GM21619 (cell line): ENCODE measurements around the gene NUP210L.
A peak's percentile ranks its signal among the peaks of the same experiment; 100 is the strongest.
"Not testable (repeated sequence)": the region's sequence is repeated elsewhere in the genome, so short reads cannot be mapped to it uniquely, and the experiment has no call there.

Experiments used
- ATAC-seq: cut with Tn5 transposase; IDR thresholded peaks from one replicate; pipeline ENCODE4 v1.9.1; 2021; ENCODE audit not compliant: unreplicated experiment

NUP210L gene

DNA sequence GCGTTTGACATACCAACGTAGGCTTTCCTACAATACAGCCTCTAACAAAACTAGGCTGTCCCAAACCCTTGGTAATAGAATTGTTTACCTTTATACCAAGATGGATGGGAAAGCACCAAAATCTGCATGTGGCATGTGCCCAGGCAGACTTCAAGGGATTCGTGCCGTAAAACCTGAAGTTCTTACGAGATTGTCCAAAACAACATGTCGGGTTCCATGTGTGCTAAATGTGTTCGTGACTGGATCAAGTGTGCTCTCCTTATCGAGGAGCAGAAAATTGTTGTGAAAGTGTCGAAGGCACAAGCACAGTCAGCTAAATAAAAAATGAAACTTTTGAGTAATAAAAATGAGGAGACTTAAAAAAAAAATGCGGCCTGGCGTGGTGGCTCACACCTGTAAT lies 159.2 kb downstream of the NUP210L start:
- no peak for ATAC-seq

DNA sequence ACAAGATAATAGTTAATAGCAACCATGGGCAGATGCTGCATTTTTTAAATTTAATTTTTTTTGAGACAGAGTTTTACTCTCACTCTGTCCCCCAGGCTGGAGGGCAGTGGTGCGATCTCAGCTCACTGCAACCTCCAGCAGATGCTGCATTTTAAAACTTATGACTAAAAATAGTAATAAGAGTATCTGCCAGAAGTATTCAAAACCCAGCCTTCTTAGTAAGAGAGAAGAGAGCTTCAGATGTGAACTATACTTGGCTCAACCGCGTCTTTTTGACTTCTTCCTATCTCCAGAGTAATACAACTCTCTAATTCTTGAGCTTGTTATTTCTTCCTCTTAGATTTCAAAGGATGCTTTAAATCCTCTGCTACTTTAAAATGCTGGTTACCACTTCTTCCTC lies 159.7 kb downstream of the NUP210L start:
- no peak for ATAC-seq

DNA sequence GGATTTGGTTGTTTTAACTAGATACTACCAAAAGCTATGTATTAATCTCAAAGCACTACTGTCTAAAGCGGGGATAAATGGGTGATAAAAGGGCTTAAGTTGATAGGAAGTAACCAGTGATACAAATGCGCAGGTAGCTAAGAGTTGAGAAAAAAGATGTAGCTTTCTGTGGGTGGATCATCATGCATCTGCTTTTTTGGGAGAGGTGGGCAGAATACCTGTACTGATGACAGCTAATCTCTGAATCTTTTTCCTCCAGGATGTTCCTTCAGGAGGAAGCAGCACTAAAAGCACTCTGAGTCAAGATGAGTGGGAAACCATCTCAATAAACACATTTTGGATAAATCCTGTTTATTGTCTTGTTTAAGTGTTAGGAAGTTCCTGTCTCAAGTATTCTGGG lies 163.1 kb downstream of the NUP210L start:
- no peak for ATAC-seq

DNA sequence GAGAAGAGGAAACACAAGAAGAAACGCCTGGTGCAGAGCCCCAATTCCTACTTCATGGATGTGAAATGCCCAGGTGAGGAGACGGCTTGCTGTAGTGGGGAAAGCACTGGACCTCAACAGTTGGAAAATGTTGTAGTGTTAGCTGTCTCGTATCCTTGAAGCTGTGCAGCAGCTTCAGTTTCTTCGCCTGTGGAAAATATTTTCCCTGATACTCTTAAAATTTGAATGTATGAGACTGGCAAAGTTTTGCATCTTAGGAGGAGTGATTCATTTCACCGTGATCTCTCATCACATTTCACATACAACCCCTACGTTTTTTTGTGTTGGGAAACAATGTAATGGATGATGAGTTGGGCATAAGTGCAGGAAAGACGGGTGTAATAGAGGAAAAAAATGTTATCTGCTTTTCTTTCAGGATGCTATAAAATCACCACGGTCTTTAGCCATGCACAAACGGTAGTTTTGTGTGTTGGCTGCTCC lies 163.7 kb downstream of the NUP210L start:
- ATAC-seq: no peak

DNA sequence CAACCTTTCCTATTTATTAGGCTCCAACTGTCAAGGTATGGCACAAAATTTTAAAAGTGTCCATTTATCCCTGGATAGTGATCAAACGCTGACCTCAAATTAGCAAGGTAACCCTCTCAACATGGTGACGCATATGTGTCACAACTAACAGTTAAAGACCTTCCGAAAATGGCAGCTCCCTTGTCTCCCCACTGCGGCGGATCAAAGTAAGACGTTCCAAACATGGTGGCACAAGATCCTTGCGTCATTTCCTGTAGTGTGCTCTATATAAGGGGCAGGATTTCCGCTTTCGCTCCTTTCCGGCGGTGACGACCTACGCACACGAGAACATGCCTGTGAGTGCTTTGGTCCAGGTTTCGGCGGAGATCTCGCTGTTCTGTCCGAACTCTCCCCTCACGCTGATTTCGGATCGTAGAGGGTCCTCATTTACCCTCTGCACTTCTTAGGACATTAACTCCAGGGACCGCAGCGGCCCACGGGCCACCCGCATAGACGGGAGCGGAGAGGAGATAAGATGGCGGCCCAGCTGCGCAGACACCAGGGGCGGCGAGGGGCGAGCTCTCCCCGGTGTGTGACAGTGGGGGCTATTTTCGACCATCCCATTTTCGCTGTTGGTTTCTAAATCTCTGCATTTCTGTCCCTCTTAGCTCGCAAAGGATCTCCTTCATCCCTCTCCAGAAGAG lies 164.3 kb downstream of the NUP210L start, which contains the start of gene RPS27:
Gene RPS27 (plus strand): TSS at position 295 of the 683 bp plus-strand sequence. CDS start 35 bp downstream, at position 330.
- ATAC-seq: peak; percentile 63

DNA sequence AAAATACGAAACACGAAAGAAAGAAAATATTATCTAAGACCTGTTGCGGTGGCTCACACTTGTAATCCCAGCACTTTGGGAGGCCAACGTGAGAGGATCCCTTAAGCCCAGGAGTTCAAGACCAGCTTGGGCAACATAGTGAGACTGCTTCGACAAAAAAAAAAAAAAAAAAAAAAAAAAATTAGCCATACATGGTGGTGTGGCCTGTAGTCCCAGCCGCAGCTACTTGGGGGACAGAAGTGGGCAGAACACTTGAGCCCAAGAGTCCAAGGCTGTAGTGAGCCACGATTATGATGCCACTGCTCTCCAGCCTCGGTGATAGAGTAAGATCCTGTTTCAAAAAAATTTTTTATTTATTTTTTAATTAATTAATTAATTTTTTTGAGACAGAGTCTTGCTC lies 167.3 kb downstream of the NUP210L start:
- no peak for ATAC-seq

DNA sequence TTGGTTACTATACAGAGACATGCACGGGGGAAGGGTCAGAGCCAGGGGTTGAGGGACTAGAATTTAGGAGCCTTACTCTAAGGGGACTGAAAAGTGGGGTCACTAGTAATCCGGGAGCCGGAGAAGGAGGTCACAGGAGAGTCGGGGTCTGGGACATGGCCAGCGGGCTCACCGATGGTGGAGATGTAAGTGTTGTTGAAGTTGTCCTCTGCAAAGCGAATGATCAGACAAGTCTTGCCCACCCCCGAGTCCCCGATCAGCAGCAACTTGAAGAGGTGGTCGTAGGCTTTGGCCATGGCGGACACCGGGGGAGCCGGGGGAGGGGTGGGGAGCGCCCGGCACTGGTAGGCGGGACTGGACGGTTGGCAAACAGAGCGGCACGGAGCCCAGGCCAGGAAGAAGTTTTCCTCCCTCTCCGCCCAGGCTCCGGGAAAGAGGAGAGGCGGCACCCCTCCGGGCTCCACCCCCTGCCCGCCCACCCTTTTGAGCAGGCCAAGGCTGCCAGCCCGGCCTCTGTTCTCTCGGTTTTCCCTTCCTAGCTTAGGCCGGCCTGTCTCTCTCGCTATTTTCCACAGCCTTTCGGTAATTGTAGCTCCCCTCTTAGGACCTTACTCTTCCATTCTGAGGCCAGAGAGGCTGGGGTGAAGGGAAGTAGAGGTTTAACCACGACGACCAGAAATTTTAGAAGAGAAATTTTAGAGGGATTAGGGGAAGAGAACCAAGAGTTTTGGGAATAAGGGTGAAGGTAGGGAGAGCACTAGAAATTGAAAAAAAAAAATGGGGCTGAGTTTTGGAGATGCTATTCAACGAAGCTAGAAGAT lies 168.7 kb downstream of the NUP210L start, which contains the start of gene RAB13:
Gene RAB13 (minus strand): TSS at position 399 of the 821 bp plus-strand sequence. CDS start 103 bp downstream, at position 296.
- no peak for ATAC-seq

DNA sequence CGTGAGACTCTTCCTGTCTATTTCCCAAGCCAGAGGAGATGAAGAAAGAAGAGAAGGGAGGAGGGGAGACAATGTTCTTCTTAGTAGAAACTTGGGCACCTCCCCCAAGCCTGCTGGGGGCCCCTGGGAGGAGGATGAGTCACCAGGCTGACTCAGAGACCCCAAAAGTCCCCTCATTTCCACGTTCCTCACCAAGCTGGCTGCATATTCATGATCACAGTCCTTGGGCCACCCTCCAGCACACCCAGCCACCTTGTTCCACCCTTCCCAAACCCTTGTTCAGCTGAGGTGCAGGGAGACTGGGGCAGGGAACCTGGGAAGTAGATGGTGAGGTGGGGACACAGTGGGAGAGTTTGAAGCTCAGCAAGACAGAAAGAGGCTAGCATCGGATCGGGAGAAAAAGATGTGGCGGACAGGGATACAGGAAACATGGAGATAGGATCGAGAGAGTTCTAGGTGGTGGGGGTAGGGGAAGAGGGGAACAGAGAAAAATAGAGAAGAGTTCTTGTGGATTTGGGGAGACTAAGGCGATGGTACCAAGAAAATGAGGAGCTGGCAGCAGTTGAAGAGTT lies 169.4 kb downstream of the NUP210L start:
- no peak for ATAC-seq

DNA sequence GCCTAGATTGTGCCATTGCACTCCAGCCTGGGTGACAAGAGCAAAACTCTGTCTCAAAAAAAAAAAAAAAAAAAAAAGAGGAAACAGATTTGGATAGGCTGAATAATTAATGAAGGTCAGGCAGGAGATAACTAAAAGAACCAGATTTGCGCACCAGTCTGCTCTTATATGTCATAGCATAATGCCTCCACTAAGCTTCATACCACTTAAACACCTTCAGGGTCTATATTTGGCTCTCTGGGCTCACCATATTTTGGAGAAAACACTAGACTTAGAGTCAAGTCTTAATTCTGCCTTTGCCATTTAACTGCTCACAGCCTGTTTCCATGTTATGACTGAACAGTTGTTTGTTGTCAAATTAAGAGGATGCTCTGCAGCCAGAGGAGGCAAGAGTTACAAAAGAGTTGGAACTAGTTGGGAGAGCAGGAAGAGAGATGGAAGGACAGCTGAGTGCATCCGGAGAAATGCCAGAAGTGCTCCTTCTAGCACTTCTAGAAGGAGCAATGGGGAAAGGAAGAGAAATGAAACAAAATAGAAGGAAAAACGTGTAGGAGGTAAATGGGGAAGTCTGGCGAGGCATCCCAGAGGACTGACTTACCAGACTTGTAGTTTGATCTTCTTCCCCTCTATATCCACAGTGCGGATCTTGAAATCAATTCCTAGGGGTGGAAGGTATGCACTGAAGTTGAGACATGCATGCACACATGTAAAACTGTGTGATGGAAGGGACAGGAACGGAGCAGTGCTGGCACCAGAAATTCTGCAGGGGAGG lies 170.6 kb downstream of the NUP210L start:
- ATAC-seq: no peak

DNA sequence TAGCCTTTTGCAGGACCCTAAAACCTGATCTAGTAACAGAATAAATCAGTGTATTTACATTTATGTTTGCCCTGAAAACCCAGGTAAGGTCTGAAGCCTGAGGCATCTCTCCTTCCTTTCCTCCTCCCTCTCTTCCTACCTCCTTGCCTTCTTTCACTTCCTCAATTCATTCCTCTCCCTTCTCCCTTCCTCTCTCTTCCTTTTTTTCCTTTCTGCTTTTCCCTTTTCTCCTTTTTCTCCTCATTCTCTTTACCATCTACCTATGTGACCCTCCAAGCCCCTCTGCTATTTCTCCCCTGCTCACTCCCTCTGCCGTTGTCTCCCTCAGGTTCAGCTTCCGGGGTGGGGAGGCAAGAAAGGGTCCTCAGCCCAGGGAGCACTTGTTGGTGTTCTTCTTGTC lies 173.1 kb downstream of the NUP210L start:
- ATAC-seq: not testable (repeated sequence)

DNA sequence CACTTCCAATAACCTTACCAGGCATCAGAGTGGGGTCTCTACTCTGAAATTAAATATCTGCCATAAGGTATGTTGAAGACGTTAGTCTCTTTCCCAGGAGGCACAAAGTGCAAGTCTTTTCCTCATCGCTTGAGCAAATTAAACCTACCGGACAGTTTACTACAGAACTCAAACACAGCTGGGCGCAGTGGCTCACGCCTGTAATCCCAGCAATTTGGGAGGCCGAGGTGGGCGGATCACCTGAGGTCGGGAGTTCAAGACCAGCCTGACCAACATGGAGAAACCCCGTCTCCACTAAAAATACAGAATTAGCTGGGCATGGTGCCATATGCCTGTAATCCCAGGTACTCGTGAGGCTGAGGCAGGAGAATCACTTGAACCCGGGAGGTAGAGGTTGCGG lies 175.8 kb downstream of the NUP210L start:
- not testable (repeated sequence) for ATAC-seq

DNA sequence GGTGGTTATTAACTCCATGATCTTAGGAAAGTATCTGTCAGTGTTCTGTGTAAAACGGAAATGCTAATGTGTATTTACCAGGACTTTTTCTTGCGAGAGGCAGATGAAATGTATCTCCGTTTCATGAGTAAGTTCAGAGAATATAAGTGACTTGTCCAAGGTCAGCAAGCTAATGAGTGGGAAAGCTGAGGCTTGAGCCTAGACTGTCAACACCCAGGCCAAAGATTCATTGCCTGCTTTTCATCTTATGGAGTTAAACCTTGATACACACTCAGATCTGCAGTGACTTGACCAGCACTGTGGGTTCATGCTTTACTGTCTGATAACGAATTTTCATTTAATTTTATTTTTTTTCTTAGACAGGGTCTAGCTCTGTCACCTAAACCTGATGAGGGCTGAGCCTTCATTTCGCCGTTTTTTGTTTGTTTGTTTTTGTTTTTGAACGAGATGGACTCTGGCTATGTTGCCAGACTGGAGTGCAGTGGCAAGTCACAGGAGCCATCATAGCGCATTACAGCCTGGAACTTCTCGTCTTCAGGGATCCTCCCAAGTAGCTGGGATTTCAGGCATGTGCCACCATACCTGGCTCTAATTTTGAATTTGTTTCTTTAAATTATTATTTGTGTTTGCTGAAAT lies 176.5 kb downstream of the NUP210L start:
- no peak for ATAC-seq

DNA sequence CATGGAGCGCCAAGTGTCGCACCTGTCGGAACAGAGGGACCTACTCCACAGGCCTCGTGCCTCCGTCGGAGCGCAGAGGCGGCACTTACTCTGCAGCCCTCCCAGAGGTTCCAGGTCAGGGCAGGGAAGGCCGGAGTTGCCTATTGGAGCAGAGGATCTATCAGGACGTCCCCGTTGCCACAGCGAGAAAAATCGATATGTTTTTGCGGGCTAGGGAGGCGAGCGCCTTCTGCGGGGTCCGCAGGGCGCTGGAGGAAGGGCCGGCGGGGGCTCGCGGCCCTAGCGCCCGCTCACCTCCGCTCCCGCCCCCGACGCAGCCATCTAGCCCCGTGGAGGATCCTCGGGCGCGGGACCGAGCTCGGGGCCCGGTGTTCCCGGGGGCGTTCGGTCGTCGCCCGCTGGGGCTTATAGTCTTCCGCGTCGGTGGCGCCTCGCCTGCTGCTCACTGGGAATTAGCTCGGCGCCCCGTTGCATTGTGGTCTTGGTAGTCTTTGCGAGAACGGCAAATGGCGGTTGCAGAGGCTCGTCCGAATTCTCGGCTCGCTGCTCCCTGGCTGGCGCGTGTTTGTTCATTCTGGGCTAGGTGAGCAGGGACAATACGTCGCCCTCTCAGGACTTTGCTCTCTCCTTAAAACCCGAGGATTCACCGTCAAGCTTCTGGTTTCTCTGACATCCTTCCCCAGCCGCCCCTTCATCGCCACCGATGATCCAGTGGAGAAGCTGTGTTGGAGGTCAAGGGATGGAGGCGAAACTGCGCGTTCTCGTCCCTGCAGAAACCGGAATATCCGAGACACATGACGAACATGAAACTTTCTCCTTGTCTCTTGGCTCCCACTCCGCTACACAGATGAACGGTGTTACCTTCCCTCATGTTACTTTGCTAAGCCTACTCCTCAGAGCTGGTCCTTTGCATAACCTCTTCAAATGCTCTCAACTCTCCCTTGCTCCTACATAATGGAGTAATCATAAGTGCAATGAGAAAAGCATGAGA lies 177.3 kb downstream of the NUP210L start, which contains the start of gene JTB:
Gene JTB (minus strand): TSS at position 425 of the 991 bp plus-strand sequence. CDS start 422 bp downstream, at position 3.
- peak; percentile 76 for ATAC-seq

DNA sequence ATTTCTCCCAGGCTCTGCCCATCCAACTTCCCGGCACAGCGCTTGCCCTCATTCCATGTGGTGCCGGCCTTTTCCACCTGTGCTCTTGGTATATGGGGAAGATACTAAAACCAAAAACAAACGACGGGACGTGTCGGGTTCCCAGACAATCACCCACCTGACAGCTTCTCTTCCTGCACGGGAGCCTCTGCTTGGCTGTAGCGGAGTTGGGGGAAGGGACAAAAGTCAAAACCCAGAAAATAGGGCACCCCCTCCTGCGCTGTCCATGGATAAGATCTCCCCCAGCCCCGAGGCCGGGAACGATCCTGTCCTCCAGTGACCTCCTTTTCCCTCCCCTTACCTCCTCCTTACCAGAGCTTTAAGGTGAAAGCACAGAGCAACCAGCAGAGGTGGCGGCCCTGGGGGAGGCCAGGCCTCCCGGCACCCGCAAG lies 178.0 kb downstream of the NUP210L start:
- peak; percentile 7 for ATAC-seq

DNA sequence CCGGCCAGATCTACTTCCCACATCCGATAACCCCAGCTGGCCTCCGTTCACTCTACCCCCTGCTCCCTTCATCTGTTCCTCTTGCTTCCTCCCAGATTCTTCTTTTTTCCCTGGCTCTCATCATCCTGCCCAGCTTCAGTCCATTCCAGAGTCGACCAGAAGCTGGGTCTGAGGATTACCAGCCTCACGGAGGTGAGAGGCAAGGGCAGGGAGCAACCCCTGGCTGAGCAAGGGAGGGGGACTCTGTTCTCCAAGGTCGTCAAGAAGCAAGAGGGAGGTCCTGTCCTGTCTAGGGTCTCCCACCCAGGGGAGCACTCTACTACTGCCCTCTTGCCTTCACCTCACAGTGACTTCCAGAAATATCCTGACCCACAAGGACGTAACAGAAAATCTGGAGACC lies 181.3 kb downstream of the NUP210L start:
- no peak for ATAC-seq

DNA sequence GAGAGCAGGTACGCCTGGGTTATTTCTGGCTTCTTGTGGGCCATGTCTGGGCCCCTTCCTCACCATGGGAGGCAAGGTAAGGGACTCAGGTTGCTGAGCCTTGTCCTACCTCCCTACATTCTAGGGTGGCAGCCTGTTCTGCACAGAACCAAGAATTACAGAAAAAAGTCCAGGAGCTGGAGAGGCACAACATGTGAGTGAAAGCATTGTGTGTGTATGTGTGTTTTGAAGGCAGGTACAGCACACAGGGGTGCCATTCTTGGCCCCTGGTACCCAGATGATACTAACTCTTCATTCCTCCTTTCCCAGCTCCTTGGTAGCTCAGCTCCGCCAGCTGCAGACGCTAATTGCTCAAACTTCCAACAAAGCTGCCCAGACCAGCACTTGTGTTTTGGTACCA lies 181.8 kb downstream of the NUP210L start:
- ATAC-seq: no peak

DNA sequence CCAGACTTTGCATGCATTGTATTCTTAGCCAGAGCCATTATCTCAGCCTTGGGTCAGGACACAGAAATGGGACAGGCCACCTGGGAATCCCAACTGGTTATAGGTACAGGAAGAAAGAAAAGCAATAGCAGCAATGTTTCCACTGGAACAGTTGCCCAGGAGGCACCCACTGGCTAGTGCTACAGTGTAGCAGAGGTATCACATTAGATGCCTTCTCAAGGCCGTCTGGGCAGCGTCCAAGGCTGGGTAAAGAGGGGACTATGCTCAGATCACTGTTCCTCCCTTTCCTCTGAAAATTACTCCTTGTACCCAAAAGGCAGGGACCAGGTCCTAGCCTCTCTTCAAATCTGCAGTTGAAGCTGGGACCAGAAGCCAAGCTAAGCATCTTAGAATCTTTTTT lies 184.5 kb downstream of the NUP210L start:
- no peak for ATAC-seq

DNA sequence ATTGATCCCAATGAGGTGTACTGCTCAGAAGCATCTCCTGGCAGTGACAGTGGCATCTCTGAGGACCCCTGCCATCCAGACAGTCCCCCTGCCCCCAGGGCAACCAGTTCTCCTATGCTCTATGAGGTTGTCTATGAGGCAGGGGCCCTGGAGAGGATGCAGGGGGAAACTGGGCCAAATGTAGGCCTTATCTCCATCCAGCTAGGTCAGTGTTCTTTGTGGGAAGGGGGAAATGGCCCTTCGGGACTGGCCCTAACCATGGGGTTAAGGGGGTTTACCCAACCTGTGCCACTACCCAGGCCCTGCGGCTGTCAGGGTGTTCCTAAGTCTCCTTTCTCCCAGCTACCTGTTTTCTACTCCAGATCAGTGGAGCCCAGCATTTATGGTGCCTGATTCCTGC lies 185.9 kb downstream of the NUP210L start:
- ATAC-seq: no peak

DNA sequence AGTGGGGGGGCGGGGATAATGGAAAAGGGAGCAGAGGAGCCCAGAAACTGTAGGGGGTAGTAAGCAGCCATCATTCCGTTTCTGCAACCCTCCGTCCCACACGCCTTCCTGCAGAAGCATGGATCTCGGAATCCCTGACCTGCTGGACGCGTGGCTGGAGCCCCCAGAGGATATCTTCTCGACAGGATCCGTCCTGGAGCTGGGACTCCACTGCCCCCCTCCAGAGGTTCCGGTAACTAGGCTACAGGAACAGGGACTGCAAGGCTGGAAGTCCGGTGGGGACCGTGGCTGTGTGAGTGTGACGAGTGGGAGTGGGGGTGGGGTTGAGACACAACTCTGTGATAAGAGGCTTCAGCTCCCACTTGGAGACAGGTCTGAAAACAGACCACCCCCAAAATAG lies 186.5 kb downstream of the NUP210L start:
- no peak for ATAC-seq
